Sigmoid colon (tissue), 7 donors: ENCODE data around the gene LVRN. TPM values are rescaled to one million over a fixed set of nuclear protein-coding genes. Genes with fewer than 3 reads are reported as not detected.

Experiments
- DNase-seq: peaks from one replicate; pipeline ENCODE4 v3.0.0-alpha.2; 2019
- H3K27ac ChIP-seq, 4 donors: fragments of 200-600 bp; sonication (generic); one replicate each; pipeline ENCODE4 v1.5.1; 2016 to 2019; ENCODE audit warnings: mild to moderate bottlenecking in 1 of 4
- H3K27me3 ChIP-seq, 3 donors: fragments of 200-600 bp; sonication (generic); one replicate each; pipeline ENCODE4 v1.5.1; 2019; ENCODE audit warnings: mild to moderate bottlenecking in 1 of 3
- H3K36me3 ChIP-seq, 4 donors: fragments of 200-600 bp; sonication (generic); one replicate each; pipeline ENCODE4 v1.5.1; 2016 to 2019
- H3K4me1 ChIP-seq, 4 donors: fragments of 200-600 bp; sonication (generic); one replicate each; pipeline ENCODE4 v1.5.1; 2017 to 2019
- H3K4me3 ChIP-seq, 4 donors: fragments of 200-600 bp; sonication (generic); one replicate each; pipeline ENCODE4 v1.5.1; 2017 to 2019; ENCODE audit warnings: mild to moderate bottlenecking in 2 of 4, moderate library complexity in 1 of 4
- H3K9me3 ChIP-seq, 4 donors: fragments of 200-600 bp in 3 of 4; sonication (generic) in 3 of 4; one replicate each; pipeline versions ENCODE4 v1.5.1 to v1.6.1; 2013 to 2019
- CTCF ChIP-seq, 4 experiments: fragments of 450-650 bp in 3 of 4; fragments of 200-600 bp in 1 of 4; IDR thresholded peaks; one replicate each; pipeline ENCODE4 v1.5.1; 2016 to 2019; ENCODE audit warnings: antibody characterized with exemption in 4 of 4, mild to moderate bottlenecking in 3 of 4, moderate library complexity in 2 of 4
- EP300 ChIP-seq, 4 donors: sonication (generic); formaldehyde crosslinking; IDR thresholded peaks; one replicate each; pipeline ENCODE4 v1.6.1; 2017; ENCODE audit warnings: antibody characterized with exemption in 4 of 4
- POLR2A ChIP-seq, 2 donors: fragments of 450-650 bp; IDR thresholded peaks; one replicate each; pipeline ENCODE4 v1.6.1; 2016; ENCODE audit warnings: antibody characterized with exemption in 2 of 2, mild to moderate bottlenecking in 2 of 2, moderate library complexity in 2 of 2
- POLR2AphosphoS5 ChIP-seq, 4 donors: sonication (generic); formaldehyde crosslinking; IDR thresholded peaks; one replicate each; pipeline ENCODE4 v1.6.1; 2017; ENCODE audit warnings: antibody characterized with exemption in 4 of 4
- WGBS, 2 donors: extraction: QIAGEN DNeasy Blood & Tissue Kit; methylation state at CpG; one replicate each; pipeline ENCODE4 v1.1.7; 2013; 5-methylcytosine and 5-hydroxymethylcytosine counted together
- intact Hi-C: fragments of 100-400 bp; cut with DNase I; formaldehyde crosslinking; loops from one replicate; pipeline ENCODE4 v1.15.1; 2023
- polyA plus RNA-seq, 3 donors: library from polyadenylated mRNA; stranded (reverse); fragments of 200-250 nt; gene quantifications; one replicate each; pipeline ENCODE4 v1.2.3, GENCODE V29; 2013
- total RNA-seq, 4 donors: library from RNA; depleted of rRNA; stranded (reverse); fragments of >200 nt; gene quantifications; one replicate each; pipeline ENCODE4 v1.1.0, GENCODE V29; 2016
- donor health status: healthy with polysubstance abuse.
- donor health status: Bipolar disorder and iron deficiency.
- donor health status: healthy.

LVRN gene
- total and polyA plus RNA-seq, 7 donors = 0.23 to 8.4 (median 3.9) TPM

- H3K4me3 ChIP-seq = no peak overlapping the region
- intact Hi-C loops = no loop called here
- no peak for TF ChIP-seq CTCF (IDR thresholded peaks at IDR 0.05)
- TF ChIP-seq POLR2AphosphoS5 (IDR thresholded peaks at IDR 0.05) = no peak
- no peak for TF ChIP-seq EP300 (IDR thresholded peaks at IDR 0.05)
- no peak for TF ChIP-seq POLR2A (IDR thresholded peaks at IDR 0.05)
- H3K27me3 ChIP-seq = no peaks in the 10 kb centered on the region
- H3K36me3 ChIP-seq = no peaks in the 10 kb centered on the region
- H3K27ac ChIP-seq = no peak overlapping the region
- H3K9me3 ChIP-seq = no peaks in the 10 kb centered on the region
- DNase-seq = no peak
- H3K4me1 ChIP-seq = no peaks in the 10 kb centered on the region
- 75 to 87% methylated on average over 4 of the region's 4 CpGs for WGBS, 2 donors
Observed at GRCh38 chr5:115939059-115939458, 23.2 kb upstream of the LVRN start.

DNA sequence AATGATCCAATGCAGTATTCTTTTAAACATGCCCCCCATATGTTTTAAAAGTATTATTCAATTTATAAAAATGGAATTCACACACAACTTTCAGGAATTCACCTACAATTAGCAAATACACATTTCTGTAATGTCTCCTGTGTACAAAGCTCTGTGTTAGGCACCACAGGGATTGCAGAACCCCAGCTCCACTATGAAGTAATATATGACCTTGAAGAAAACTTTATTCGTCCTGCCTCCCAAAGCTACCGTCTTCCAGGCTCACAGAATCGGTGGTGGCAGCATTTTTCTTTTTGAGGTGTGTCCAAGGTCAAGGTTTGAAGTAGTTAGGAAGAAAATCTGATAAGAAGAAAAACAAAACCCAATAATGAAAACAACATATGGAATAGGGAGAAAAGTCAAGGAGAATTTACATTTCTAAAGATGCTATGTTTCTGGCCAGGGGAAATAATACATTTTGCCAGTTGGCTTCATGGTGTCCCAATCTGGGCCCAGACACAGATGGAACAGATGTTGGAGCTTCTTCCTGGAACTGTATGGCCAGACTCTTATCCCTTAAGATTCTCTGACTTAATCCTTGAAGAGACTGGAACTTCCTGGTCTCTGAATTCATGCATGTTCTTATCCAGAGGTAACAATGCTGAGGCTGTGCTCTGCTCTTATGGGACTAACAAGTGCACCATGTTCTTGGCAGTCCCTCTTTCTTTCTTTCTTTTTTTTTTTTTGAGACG, 22.0 kb upstream of the LVRN start:
- intact Hi-C loops = no loop called here
- no peak for DNase-seq
- 41 to 81% methylated on average over 3 to 4 of the region's 4 CpGs for WGBS, 2 donors

GRCh38 chr5:115941051-115941675, 21.1 kb upstream of the LVRN start:
- TF ChIP-seq EP300 (IDR thresholded peaks at IDR 0.05) (no peak), POLR2AphosphoS5 (IDR thresholded peaks at IDR 0.05) (no peak), POLR2A (IDR thresholded peaks at IDR 0.05) (no peak), CTCF (IDR thresholded peaks at IDR 0.05) (no peak)
- no peaks in the 10 kb centered on the region for H3K27me3 ChIP-seq
- no peak for DNase-seq
- intact Hi-C loops = no loop called here
- no peaks in the 10 kb centered on the region for H3K9me3 ChIP-seq
- 85 to 87% methylated on average over 9 of the region's 9 CpGs for WGBS, 2 donors
- no peaks in the 10 kb centered on the region for H3K36me3 ChIP-seq
- no peak overlapping the region for H3K27ac ChIP-seq
- no peaks in the 10 kb centered on the region for H3K4me1 ChIP-seq
- no peak overlapping the region for H3K4me3 ChIP-seq

More for the DNA sequence above, 22.0 kb upstream of the LVRN start:
- H3K4me3 ChIP-seq = no peak overlapping the region
- no peaks in the 10 kb centered on the region for H3K27me3 ChIP-seq
- H3K27ac ChIP-seq = no peak overlapping the region
- H3K36me3 ChIP-seq = no peaks in the 10 kb centered on the region
- H3K9me3 ChIP-seq = no peaks in the 10 kb centered on the region
- no peaks in the 10 kb centered on the region for H3K4me1 ChIP-seq
- TF ChIP-seq POLR2AphosphoS5 (IDR thresholded peaks at IDR 0.05) (no peak), EP300 (IDR thresholded peaks at IDR 0.05) (no peak), POLR2A (IDR thresholded peaks at IDR 0.05) (no peak), CTCF (IDR thresholded peaks at IDR 0.05) (no peak)

GRCh38 chr5:115944501-115944900, 17.8 kb upstream of the LVRN start:
- H3K27me3 ChIP-seq = no peaks in the 10 kb centered on the region
- H3K4me3 ChIP-seq = no peak overlapping the region
- no peaks in the 10 kb centered on the region for H3K36me3 ChIP-seq
- TF ChIP-seq EP300 (IDR thresholded peaks at IDR 0.05) = no peak
- TF ChIP-seq POLR2AphosphoS5 (IDR thresholded peaks at IDR 0.05) = no peak
- no peak for TF ChIP-seq CTCF (IDR thresholded peaks at IDR 0.05)
- H3K9me3 ChIP-seq = peaks cover 0 to 2% (median 0%) of the 10 kb centered on the region in 4 donors
- no peak for DNase-seq
- WGBS, 2 donors = 79 to 87% methylated on average over 3 of the region's 3 CpGs
- H3K27ac ChIP-seq = no peak overlapping the region
- intact Hi-C loops = no loop called here
- H3K4me1 ChIP-seq = no peaks in the 10 kb centered on the region
